Measurements from ENCODE around the gene PCDHGA7. TPM values are rescaled to one million over a fixed set of nuclear protein-coding genes. Genes with fewer than 3 reads are reported as not detected.

The PCDHGA7 gene
- total RNA-seq, 4 donors from 2014 or later: 0.35 to 2.5 (median 0.95) TPM

DNA sequence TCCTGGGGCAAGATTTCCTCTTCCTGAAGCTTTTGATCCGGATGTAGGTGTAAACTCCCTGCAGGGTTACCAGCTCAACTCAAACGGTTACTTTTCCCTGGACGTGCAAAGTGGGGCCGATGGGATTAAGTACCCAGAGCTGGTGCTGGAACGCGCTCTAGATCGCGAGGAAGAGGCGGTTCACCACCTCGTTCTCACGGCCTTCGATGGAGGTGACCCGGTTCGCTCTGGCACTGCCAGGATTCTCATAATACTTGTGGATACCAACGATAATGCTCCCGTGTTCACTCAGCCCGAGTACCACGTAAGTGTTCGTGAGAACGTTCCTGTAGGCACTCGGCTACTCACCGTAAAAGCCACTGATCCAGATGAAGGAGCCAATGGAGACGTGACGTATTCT lies 26.9 kb upstream of the PCDHGA7 start:
- TF ChIP-seq, protein P1, sequence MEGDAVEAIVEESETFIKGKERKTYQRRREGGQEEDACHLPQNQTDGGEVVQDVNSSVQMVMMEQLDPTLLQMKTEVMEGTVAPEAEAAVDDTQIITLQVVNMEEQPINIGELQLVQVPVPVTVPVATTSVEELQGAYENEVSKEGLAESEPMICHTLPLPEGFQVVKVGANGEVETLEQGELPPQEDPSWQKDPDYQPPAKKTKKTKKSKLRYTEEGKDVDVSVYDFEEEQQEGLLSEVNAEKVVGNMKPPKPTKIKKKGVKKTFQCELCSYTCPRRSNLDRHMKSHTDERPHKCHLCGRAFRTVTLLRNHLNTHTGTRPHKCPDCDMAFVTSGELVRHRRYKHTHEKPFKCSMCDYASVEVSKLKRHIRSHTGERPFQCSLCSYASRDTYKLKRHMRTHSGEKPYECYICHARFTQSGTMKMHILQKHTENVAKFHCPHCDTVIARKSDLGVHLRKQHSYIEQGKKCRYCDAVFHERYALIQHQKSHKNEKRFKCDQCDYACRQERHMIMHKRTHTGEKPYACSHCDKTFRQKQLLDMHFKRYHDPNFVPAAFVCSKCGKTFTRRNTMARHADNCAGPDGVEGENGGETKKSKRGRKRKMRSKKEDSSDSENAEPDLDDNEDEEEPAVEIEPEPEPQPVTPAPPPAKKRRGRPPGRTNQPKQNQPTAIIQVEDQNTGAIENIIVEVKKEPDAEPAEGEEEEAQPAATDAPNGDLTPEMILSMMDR (IDR thresholded peaks at IDR 0.05): no peak
- TF ChIP-seq POLR2A (IDR thresholded peaks at IDR 0.05): no peak
- Histone ChIP-seq H3K27me3 (no peaks in the 10 kb centered on the region), H3K4me1 (no peaks in the 10 kb centered on the region), H3K36me3 (no peaks in the 10 kb centered on the region), H3K4me3 (no peak overlapping the region), H3K9me3 (peaks cover 0 to 58% (median 7%) of the 10 kb centered on the region in 4 donors), H3K27ac (no peak overlapping the region)
- DNase-seq: no peak

DNA sequence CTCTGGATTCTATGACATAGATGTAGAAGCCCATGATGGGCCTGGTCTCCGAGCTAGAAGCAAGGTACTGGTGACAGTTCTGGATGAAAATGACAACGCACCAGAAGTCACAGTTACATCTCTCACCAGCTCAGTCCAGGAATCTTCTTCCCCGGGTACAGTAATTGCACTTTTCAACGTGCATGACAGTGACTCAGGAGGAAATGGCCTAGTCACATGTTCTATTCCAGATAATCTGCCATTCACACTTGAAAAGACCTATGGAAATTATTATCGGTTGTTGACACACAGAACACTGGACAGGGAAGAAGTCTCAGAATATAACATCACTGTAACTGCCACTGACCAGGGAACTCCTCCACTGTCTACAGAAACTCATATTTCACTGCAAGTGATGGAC lies 26.4 kb upstream of the PCDHGA7 start:
- H3K36me3 ChIP-seq: no peaks in the 10 kb centered on the region
- no peak overlapping the region for H3K4me3 ChIP-seq
- no peaks in the 10 kb centered on the region for H3K4me1 ChIP-seq
- H3K9me3 ChIP-seq: peaks cover 0 to 61% (median 7%) of the 10 kb centered on the region in 4 donors
- no peak for DNase-seq
- no peak overlapping the region for H3K27ac ChIP-seq
- no peaks in the 10 kb centered on the region for H3K27me3 ChIP-seq
- TF ChIP-seq POLR2A (IDR thresholded peaks at IDR 0.05): no peak
- TF ChIP-seq, protein P1 (IDR thresholded peaks at IDR 0.05): no peak

DNA sequence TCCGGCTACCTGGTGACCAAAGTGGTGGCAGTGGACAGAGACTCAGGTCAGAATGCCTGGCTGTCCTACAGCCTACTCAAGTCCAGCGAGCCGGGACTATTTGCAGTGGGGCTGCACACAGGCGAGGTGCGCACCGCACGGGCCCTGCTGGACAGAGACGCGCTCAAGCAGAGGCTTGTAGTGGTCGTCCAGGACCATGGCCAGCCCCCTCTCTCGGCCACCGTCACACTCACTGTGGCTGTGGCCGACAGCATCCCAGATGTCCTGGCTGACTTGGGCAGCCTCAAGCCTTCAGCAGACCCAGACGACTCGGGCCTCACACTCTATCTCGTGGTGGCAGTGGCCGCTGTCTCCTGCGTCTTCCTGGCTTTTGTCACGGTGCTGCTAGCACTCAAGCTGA lies 25.6 kb upstream of the PCDHGA7 start:
- Histone ChIP-seq H3K4me3 (no peak overlapping the region), H3K36me3 (no peaks in the 10 kb centered on the region), H3K4me1 (no peaks in the 10 kb centered on the region), H3K27ac (no peak overlapping the region), H3K27me3 (no peaks in the 10 kb centered on the region), H3K9me3 (peaks cover 0 to 61% (median 7%) of the 10 kb centered on the region in 4 donors)
- no peak for DNase-seq
- TF ChIP-seq, protein P1 (IDR thresholded peaks at IDR 0.05): no peak
- TF ChIP-seq POLR2A (IDR thresholded peaks at IDR 0.05): no peak

DNA sequence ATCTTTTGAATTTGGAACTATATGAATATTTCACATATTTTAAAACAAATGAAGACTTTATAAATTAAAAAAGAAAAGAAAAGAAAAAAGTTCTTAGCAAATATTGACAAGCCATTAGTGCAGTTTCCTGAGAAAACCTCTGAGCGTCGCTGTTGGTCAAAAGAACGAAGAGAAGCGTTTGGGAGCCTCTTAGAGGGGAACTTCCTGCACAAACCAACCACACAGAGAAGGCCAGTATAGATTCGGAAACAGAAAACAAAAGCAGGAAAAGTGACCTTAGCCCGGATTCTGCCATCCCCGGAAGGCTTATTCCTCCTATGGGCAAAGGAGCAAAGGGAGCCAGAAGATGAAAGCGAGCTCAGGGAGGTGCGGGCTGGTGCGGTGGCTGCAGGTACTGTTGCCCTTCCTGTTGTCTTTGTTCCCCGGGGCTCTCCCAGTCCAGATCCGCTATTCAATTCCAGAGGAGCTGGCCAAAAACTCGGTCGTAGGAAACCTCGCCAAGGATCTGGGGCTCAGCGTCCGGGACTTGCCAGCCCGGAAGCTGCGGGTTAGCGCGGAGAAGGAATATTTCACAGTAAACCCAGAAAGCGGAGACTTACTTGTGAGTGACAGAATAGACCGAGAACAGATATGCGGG lies 22.6 kb upstream of the PCDHGA7 start, which contains the start of gene PCDHGB2:
TSS of gene PCDHGB2 (plus strand) at position 205 of the 637 bp plus-strand sequence. CDS start at position 347, 142 bp downstream.
- Histone ChIP-seq H3K9me3 (peaks cover 0 to 76% (median 14%) of the 10 kb centered on the region in 4 donors), H3K4me1 (no peaks in the 10 kb centered on the region), H3K4me3 (peak within 1 kb of the TSS; percentile 3 to 35 (median 17)), H3K27me3 (no peaks in the 10 kb centered on the region), H3K27ac (no peak within 1 kb of the TSS), H3K36me3 (no peaks in the 10 kb centered on the region)
- no peak for DNase-seq
- TF ChIP-seq, protein P1 (IDR thresholded peaks at IDR 0.05): peak in 4 of 6 experiments; percentile 25 to 48 (median 34)
- no peak for TF ChIP-seq POLR2A (IDR thresholded peaks at IDR 0.05)

DNA sequence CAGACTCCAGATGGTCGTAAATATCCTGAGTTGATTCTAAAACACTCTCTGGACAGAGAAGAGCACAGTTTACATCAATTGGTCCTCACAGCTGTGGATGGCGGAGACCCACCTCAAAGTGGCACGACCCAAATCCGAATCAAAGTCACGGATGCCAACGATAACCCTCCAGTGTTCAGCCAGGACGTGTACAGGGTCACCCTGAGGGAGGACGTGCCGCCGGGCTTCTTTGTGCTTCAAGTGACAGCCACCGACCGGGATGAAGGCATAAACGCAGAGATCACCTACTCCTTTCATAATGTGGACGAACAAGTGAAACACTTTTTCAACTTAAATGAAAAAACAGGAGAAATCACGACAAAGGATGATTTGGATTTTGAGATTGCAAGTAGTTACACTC lies 21.9 kb upstream of the PCDHGA7 start:
- Histone ChIP-seq H3K27me3 (no peaks in the 10 kb centered on the region), H3K36me3 (no peaks in the 10 kb centered on the region), H3K9me3 (peaks cover 0 to 78% (median 13%) of the 10 kb centered on the region in 4 donors), H3K27ac (no peak overlapping the region), H3K4me3 (no peak overlapping the region), H3K4me1 (no peaks in the 10 kb centered on the region)
- no peak for DNase-seq
- no peak for TF ChIP-seq POLR2A (IDR thresholded peaks at IDR 0.05)
- TF ChIP-seq, protein P1 (IDR thresholded peaks at IDR 0.05): no peak

All from Peyer's patch (tissue), 4 donors.